Caco-2 (cell line): Measurements from ENCODE around the gene SCN4A. TPM values are rescaled to one million over a fixed set of nuclear protein-coding genes. Genes with fewer than 3 reads are reported as not detected.

Experiments used
- BruUV-seq: library from RNA; stranded (reverse); fragments of 400-500 nt; replicated peaks from 2 replicates; lab custom pipeline; 2021; lab: Mats Ljungman, UMichigan
- CTCF ChIA-PET: fragments of 300-600 bp; sonication (Branson Sonifier 250); formaldehyde crosslinking; loops from one replicate; lab custom pipeline; 2022; ENCODE audit warnings: antibody characterized with exemption; lab: Charles Lee
- POLR2A ChIA-PET: fragments of 300-600 bp; sonication (Branson Sonifier 250); formaldehyde crosslinking; loops from one replicate; lab custom pipeline; 2022; ENCODE audit warnings: antibody characterized with exemption; lab: Charles Lee
- DNase-seq, 2 experiments: peaks; one replicate each; pipeline versions ENCODE4 v3.0.0 to v3.0.0-alpha.2; 2020 to 2022
- H3K27me3 ChIP-seq: replicated peaks from 2 replicates; pipeline ENCODE4 v1.6.0; 2011; ENCODE audit warnings: low read length; ENCODE audit not compliant: control insufficient read depth, insufficient read depth
- H3K36me3 ChIP-seq: 2 replicates; pipeline ENCODE4 v1.5.1; 2011; ENCODE audit warnings: low read length; ENCODE audit not compliant: control insufficient read depth, insufficient read depth
- H3K4me1 ChIP-seq: fragments of 250-450 bp; sonication (Bioruptor Pico); 2 replicates; pipeline ENCODE4 v1.5.1; 2020; ENCODE audit warnings: mild to moderate bottlenecking
- H3K4me3 ChIP-seq: 2 replicates; pipeline ENCODE4 v1.5.1; 2011; ENCODE audit warnings: low read depth, mild to moderate bottlenecking, control low read depth, low read length
- H3K9me3 ChIP-seq: fragments of 250-450 bp; sonication (Bioruptor Pico); 2 replicates; pipeline ENCODE4 v1.5.1; 2020; ENCODE audit warnings: mild to moderate bottlenecking, moderate library complexity
- H3K27ac Mint-ChIP-seq: one replicate; pipeline ENCODE4 v1.8.0; 2022; ENCODE audit warnings: mixed read lengths; ENCODE audit not compliant: unreplicated experiment
- H3K27me3 Mint-ChIP-seq: one replicate; pipeline ENCODE4 v1.8.0; 2022; ENCODE audit warnings: mixed read lengths; ENCODE audit not compliant: insufficient read depth, unreplicated experiment
- H3K36me3 Mint-ChIP-seq: one replicate; pipeline ENCODE4 v1.8.0; 2022; ENCODE audit warnings: mild to moderate bottlenecking, mixed read lengths; ENCODE audit not compliant: insufficient read depth, unreplicated experiment
- H3K4me1 Mint-ChIP-seq: one replicate; pipeline ENCODE4 v1.8.0; 2022; ENCODE audit warnings: low read depth, mixed read lengths; ENCODE audit not compliant: unreplicated experiment
- H3K4me3 Mint-ChIP-seq: one replicate; pipeline ENCODE4 v1.8.0; 2022; ENCODE audit warnings: mild to moderate bottlenecking, moderate library complexity, mixed read lengths; ENCODE audit not compliant: unreplicated experiment
- H3K9me3 Mint-ChIP-seq: one replicate; pipeline ENCODE4 v1.8.0; 2022; ENCODE audit warnings: mixed read lengths; ENCODE audit not compliant: unreplicated experiment
- intact Hi-C: fragments of 100-400 bp; cut with micrococcal nuclease; formaldehyde crosslinking; loops from one replicate; pipeline ENCODE4 v1.10.0; 2022; ENCODE audit not compliant: unreplicated experiment
- total RNA-seq: library from RNA; stranded (reverse); gene quantifications from 2 replicates; pipeline ENCODE4 v1.2.3, GENCODE V29; 2022
- TF ChIP-seq, protein P1 (sequence below), 2 experiments: fragments of 200-600 bp in 1 of 2; IDR thresholded peaks; 1 replicate in 1 of 2; 2 replicates in 1 of 2; pipeline versions ENCODE4 v1.5.1 to v1.8.0; 2011 to 2022; ENCODE audit warnings: antibody characterized with exemption in 1 of 2, control low read depth in 1 of 2, inconsistent platforms in 1 of 2, low read depth in 1 of 2, low read length in 1 of 2, mild to moderate bottlenecking in 1 of 2, moderate library complexity in 1 of 2; ENCODE audit not compliant: insufficient read depth in 1 of 2, severe bottlenecking in 1 of 2, unreplicated experiment in 1 of 2

Gene SCN4A
- total RNA-seq, 1 experiment from 2014 or later = not detected

GRCh38 chr17:63941751-63942150, 31.0 kb downstream of the SCN4A start:
- no peaks in the 10 kb centered on the region for H3K27me3 ChIP-seq
- no TSS peak for BruUV-seq
- H3K9me3 ChIP-seq = no peaks in the 10 kb centered on the region
- Mint-ChIP-seq H3K36me3 (peaks cover 16% of the 10 kb centered on the region), H3K27me3 (peaks cover 2% of the 10 kb centered on the region), H3K4me1 (no peaks in the 10 kb centered on the region), H3K9me3 (no peaks in the 10 kb centered on the region), H3K27ac (no peak overlapping the region), H3K4me3 (no peak overlapping the region)
- TF ChIP-seq, protein P1, sequence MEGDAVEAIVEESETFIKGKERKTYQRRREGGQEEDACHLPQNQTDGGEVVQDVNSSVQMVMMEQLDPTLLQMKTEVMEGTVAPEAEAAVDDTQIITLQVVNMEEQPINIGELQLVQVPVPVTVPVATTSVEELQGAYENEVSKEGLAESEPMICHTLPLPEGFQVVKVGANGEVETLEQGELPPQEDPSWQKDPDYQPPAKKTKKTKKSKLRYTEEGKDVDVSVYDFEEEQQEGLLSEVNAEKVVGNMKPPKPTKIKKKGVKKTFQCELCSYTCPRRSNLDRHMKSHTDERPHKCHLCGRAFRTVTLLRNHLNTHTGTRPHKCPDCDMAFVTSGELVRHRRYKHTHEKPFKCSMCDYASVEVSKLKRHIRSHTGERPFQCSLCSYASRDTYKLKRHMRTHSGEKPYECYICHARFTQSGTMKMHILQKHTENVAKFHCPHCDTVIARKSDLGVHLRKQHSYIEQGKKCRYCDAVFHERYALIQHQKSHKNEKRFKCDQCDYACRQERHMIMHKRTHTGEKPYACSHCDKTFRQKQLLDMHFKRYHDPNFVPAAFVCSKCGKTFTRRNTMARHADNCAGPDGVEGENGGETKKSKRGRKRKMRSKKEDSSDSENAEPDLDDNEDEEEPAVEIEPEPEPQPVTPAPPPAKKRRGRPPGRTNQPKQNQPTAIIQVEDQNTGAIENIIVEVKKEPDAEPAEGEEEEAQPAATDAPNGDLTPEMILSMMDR (IDR thresholded peaks at IDR 0.05; ENCODE audit: insufficient read depth in 1 of 2, low read depth in 1 of 2, low read length in 1 of 2, severe bottlenecking in 1 of 2, unreplicated experiment in 1 of 2) = no peak
- CTCF ChIA-PET = interaction anchor here (0.6 kb wide), 1 partner anchor 14 kb away, joined by 5 read pairs; no protein-coding TSS in a partner anchor
- no peaks in the 10 kb centered on the region for H3K4me1 ChIP-seq
- DNase-seq = no peak
- H3K36me3 ChIP-seq = no peaks in the 10 kb centered on the region
- H3K4me3 ChIP-seq = no peak overlapping the region
- intact Hi-C loops = no loop called here
- POLR2A ChIA-PET = no interaction called here

- H3K36me3 ChIP-seq = no peaks in the 10 kb centered on the region
- intact Hi-C loops = no loop called here
- CTCF ChIA-PET = interaction anchor here (0.6 kb wide), 1 partner anchor 13 kb away, joined by 5 read pairs; no protein-coding TSS in a partner anchor
- Mint-ChIP-seq H3K27ac (no peak overlapping the region), H3K36me3 (peaks cover 16% of the 10 kb centered on the region), H3K4me3 (no peak overlapping the region), H3K27me3 (peaks cover 3% of the 10 kb centered on the region), H3K4me1 (no peaks in the 10 kb centered on the region), H3K9me3 (no peaks in the 10 kb centered on the region)
- H3K4me3 ChIP-seq = no peak overlapping the region
- POLR2A ChIA-PET = no interaction called here
- H3K4me1 ChIP-seq = no peaks in the 10 kb centered on the region
- 0 out of 2 replicates have a peak, but pooled peaks cover 4% of the 10 kb centered on the region for H3K9me3 ChIP-seq
- BruUV-seq = no TSS peak
- no peak for DNase-seq
- no peaks in the 10 kb centered on the region for H3K27me3 ChIP-seq
- TF ChIP-seq, protein P1 (IDR thresholded peaks at IDR 0.05; ENCODE audit: insufficient read depth in 1 of 2, low read depth in 1 of 2, low read length in 1 of 2, severe bottlenecking in 1 of 2, unreplicated experiment in 1 of 2) = no peak
Measured at GRCh38 chr17:63941162-63941561, 31.6 kb downstream of the SCN4A start.

GRCh38 chr17:63940584-63940983, 32.1 kb downstream of the SCN4A start:
- DNase-seq = no peak
- Histone ChIP-seq H3K27me3 (no peaks in the 10 kb centered on the region), H3K4me1 (no peaks in the 10 kb centered on the region), H3K9me3 (0 out of 2 replicates have a peak, but pooled peaks cover 4% of the 10 kb centered on the region), H3K4me3 (no peak overlapping the region), H3K36me3 (no peaks in the 10 kb centered on the region)
- peaks cover 4% of the 10 kb centered on the region for H3K27me3 Mint-ChIP-seq
- no TSS peak for BruUV-seq
- H3K36me3 Mint-ChIP-seq = peaks cover 16% of the 10 kb centered on the region
- no peaks in the 10 kb centered on the region for H3K4me1 Mint-ChIP-seq
- H3K9me3 Mint-ChIP-seq = no peaks in the 10 kb centered on the region
- TF ChIP-seq, protein P1 (IDR thresholded peaks at IDR 0.05; ENCODE audit: insufficient read depth in 1 of 2, low read depth in 1 of 2, low read length in 1 of 2, severe bottlenecking in 1 of 2, unreplicated experiment in 1 of 2) = no peak
- intact Hi-C loops = no loop called here
- H3K4me3 Mint-ChIP-seq = no peak overlapping the region
- POLR2A ChIA-PET = no interaction called here
- no peak overlapping the region for H3K27ac Mint-ChIP-seq
- CTCF ChIA-PET = no interaction called here
